PC-9 (cell line): Measurements from ENCODE around the gene PROSER3. TPM values are rescaled to one million over a fixed set of nuclear protein-coding genes. Genes with fewer than 3 reads are reported as not detected.
A peak's percentile ranks its signal among the peaks of the same experiment; 100 is the strongest.

ENCODE experiments used
- BruUV-seq: library from RNA; stranded (reverse); fragments of 400-500 nt; replicated peaks from 2 replicates; lab custom pipeline; 2021; lab: Mats Ljungman, UMichigan
- CTCF ChIA-PET: fragments of 300-600 bp; sonication (Branson Sonifier 250); formaldehyde crosslinking; loops from one replicate; lab custom pipeline; 2022; ENCODE audit warnings: antibody characterized with exemption; lab: Charles Lee
- POLR2A ChIA-PET: fragments of 300-600 bp; sonication (Branson Sonifier 250); formaldehyde crosslinking; loops from one replicate; lab custom pipeline; 2022; ENCODE audit warnings: antibody characterized with exemption; ENCODE audit not compliant: unreplicated experiment; lab: Charles Lee
- DNase-seq, 2 experiments: peaks; one replicate each; pipeline versions ENCODE4 v3.0.0 to v3.0.0-alpha.2; 2015 to 2022; ENCODE audit warnings: mixed read lengths in 1 of 2
- H2AFZ ChIP-seq: fragments of 200-600 bp; sonication (generic); 2 replicates; pipeline ENCODE4 v1.8.1; 2017; ENCODE audit warnings: antibody characterized with exemption
- H3F3A ChIP-seq: fragments of 200-600 bp; sonication (generic); 2 replicates; pipeline ENCODE4 v1.8.1; 2017; ENCODE audit warnings: antibody characterized with exemption, mild to moderate bottlenecking, low read depth; ENCODE audit not compliant: insufficient read depth
- H3K27ac ChIP-seq: fragments of 200-600 bp; sonication (generic); 2 replicates; pipeline ENCODE4 v1.6.1; 2016; ENCODE audit warnings: mixed run types
- H3K27me3 ChIP-seq: fragments of 200-600 bp; sonication (generic); 2 replicates; pipeline ENCODE4 v1.6.1; 2016; ENCODE audit warnings: low read depth, mixed run types; ENCODE audit not compliant: insufficient read depth
- H3K36me3 ChIP-seq: fragments of 200-600 bp; sonication (generic); 2 replicates; pipeline ENCODE4 v1.6.1; 2016; ENCODE audit warnings: low read depth, mixed run types
- H3K4me1 ChIP-seq: fragments of 200-600 bp; sonication (generic); replicated peaks from 2 replicates; pipeline ENCODE4 v1.6.1; 2016; ENCODE audit warnings: mixed run types; ENCODE audit not compliant: insufficient read depth
- H3K4me2 ChIP-seq: fragments of 200-600 bp; sonication (generic); 2 replicates; pipeline ENCODE4 v1.6.1; 2017; ENCODE audit warnings: mixed run types
- H3K4me3 ChIP-seq: fragments of 200-600 bp; sonication (generic); 2 replicates; pipeline ENCODE4 v1.6.1; 2016; ENCODE audit warnings: mixed run types
- H3K79me2 ChIP-seq: fragments of 200-600 bp; sonication (generic); 2 replicates; pipeline ENCODE4 v1.6.1; 2017; ENCODE audit warnings: low read depth, mixed run types
- H3K9me2 ChIP-seq: fragments of 200-600 bp; sonication (generic); 2 replicates; pipeline ENCODE4 v1.8.1; 2017; ENCODE audit warnings: mild to moderate bottlenecking; ENCODE audit not compliant: insufficient read depth
- H3K9me3 ChIP-seq: fragments of 200-600 bp; sonication (generic); 2 replicates; pipeline ENCODE4 v1.8.1; 2016; ENCODE audit warnings: low read depth; ENCODE audit not compliant: insufficient read depth
- H4K20me1 ChIP-seq: fragments of 200-600 bp; sonication (generic); 2 replicates; pipeline ENCODE4 v1.8.1; 2017; ENCODE audit not compliant: insufficient read depth
- CTCF ChIP-seq: fragments of 200-600 bp; sonication (generic); conservative IDR thresholded peaks from 2 replicates; pipeline ENCODE4 v1.6.1; 2017; ENCODE audit warnings: mixed run types, antibody characterized with exemption, mild to moderate bottlenecking, moderate library complexity
- EZH2 ChIP-seq: fragments of 200-600 bp; sonication (generic); IDR thresholded peaks from 2 replicates; pipeline ENCODE4 v1.8.0; 2017; ENCODE audit warnings: antibody characterized with exemption, low read depth
- intact Hi-C: fragments of 100-400 bp; cut with micrococcal nuclease; formaldehyde crosslinking; loops from one replicate; pipeline ENCODE4 v1.10.0; 2022; ENCODE audit not compliant: unreplicated experiment
- total RNA-seq: library from RNA; stranded (reverse); gene quantifications from 2 replicates; pipeline ENCODE4 v1.2.3, GENCODE V29; 2021

Gene PROSER3
- total RNA-seq, 1 experiment from 2014 or later = 52.2 TPM

GRCh38 chr19:35773020-35773806 is 15.2 kb downstream of the PROSER3 start:
- peak in 1 of 2 experiments; percentile 51 for DNase-seq
- BruUV-seq = no TSS peak

GRCh38 chr19:35774274-35775045 is 16.5 kb downstream of the PROSER3 start:
- intact Hi-C loops = no loop called here
- no peak overlapping the region for H3K27ac ChIP-seq
- TF ChIP-seq CTCF = no peak
- no peak for TF ChIP-seq EZH2
- H3K4me1 ChIP-seq = no peaks in the 10 kb centered on the region
- CTCF ChIA-PET = no interaction called here
- H4K20me1 ChIP-seq = no peaks in the 10 kb centered on the region
- no peaks in the 10 kb centered on the region for H3K79me2 ChIP-seq
- BruUV-seq = no TSS peak
- H3K27me3 ChIP-seq = no peaks in the 10 kb centered on the region
- no peak overlapping the region for H2AFZ ChIP-seq
- no peaks in the 10 kb centered on the region for H3K9me2 ChIP-seq
- H3K9me3 ChIP-seq = no peaks in the 10 kb centered on the region
- peak overlapping the region; percentile 35 for H3K4me2 ChIP-seq
- DNase-seq = no peak
- peaks cover 22% of the 10 kb centered on the region; the same call in 1 of the 2 replicates for H3F3A ChIP-seq
- POLR2A ChIA-PET = interaction anchor here (0.7 kb wide), 2 partner anchors 14 to 105 kb away, joined by 14 to 26 read pairs; no protein-coding TSS in a partner anchor
- H3K36me3 ChIP-seq = no peaks in the 10 kb centered on the region
- peak overlapping the region; percentile 57; the same call in 1 of the 2 replicates for H3K4me3 ChIP-seq

More at GRCh38 chr19:35773020-35773806, 15.2 kb downstream of the PROSER3 start:
- TF ChIP-seq EZH2 (no peak), CTCF (no peak)
- Histone ChIP-seq H2AFZ (no peak overlapping the region), H3K36me3 (no peaks in the 10 kb centered on the region), H3F3A (peaks cover 22% of the 10 kb centered on the region; the same call in 1 of the 2 replicates), H3K27me3 (no peaks in the 10 kb centered on the region), H3K9me3 (no peaks in the 10 kb centered on the region), H4K20me1 (no peaks in the 10 kb centered on the region), H3K9me2 (no peaks in the 10 kb centered on the region), H3K4me3 (no peak overlapping the region), H3K4me1 (no peaks in the 10 kb centered on the region), H3K4me2 (no peak overlapping the region), H3K27ac (no peak overlapping the region), H3K79me2 (no peaks in the 10 kb centered on the region)
- intact Hi-C loops = no loop called here
- POLR2A ChIA-PET = interaction anchor here (0.6 to 0.7 kb wide), 3 partner anchors 33 to 129 kb away, joined by 5 to 26 read pairs (median 11); no protein-coding TSS in a partner anchor
- CTCF ChIA-PET = no interaction called here

GRCh38 chr19:35775046-35775297 is 17.0 kb downstream of the PROSER3 start:
- no TSS peak for BruUV-seq
- Histone ChIP-seq H4K20me1 (no peaks in the 10 kb centered on the region), H3K4me2 (peak overlapping the region; percentile 35), H2AFZ (no peak overlapping the region), H3K4me1 (no peaks in the 10 kb centered on the region), H3K9me2 (no peaks in the 10 kb centered on the region), H3K9me3 (no peaks in the 10 kb centered on the region), H3K79me2 (no peaks in the 10 kb centered on the region), H3K4me3 (peak overlapping the region; percentile 57; the same call in 1 of the 2 replicates), H3K36me3 (no peaks in the 10 kb centered on the region), H3F3A (peaks cover 22% of the 10 kb centered on the region; the same call in 1 of the 2 replicates), H3K27ac (no peak overlapping the region), H3K27me3 (no peaks in the 10 kb centered on the region)
- no peak for DNase-seq
- TF ChIP-seq CTCF (no peak), EZH2 (no peak)
- CTCF ChIA-PET = no interaction called here
- intact Hi-C loops = no loop called here
- POLR2A ChIA-PET = no interaction called here
